Cardiac muscle cell (in vitro differentiated cells and primary cell): ENCODE results near the gene MAPRE2. TPM values are rescaled to one million over a fixed set of nuclear protein-coding genes. Genes with fewer than 3 reads are reported as not detected.

ENCODE experiments used
- DNase-seq, 2 donors: peaks; one replicate each; pipeline versions ENCODE4 v3.0.0 to v3.0.0-alpha.2; 2010 to 2017; ENCODE audit warnings: low read depth in 1 of 2, low spot score in 1 of 2
- H3K27ac ChIP-seq: fragments of 200-600 bp; sonication (generic); 2 replicates; pipeline ENCODE4 v1.5.1; 2016
- H3K27me3 ChIP-seq: fragments of 200-600 bp; sonication (generic); 2 replicates; pipeline ENCODE4 v1.6.0; 2016; ENCODE audit warnings: control low read depth
- H3K36me3 ChIP-seq: fragments of 200-600 bp; sonication (generic); 2 replicates; pipeline ENCODE4 v1.5.1; 2016; ENCODE audit warnings: control low read depth
- H3K4me1 ChIP-seq: fragments of 200-600 bp; sonication (generic); 2 replicates; pipeline ENCODE4 v1.8.1; 2017; ENCODE audit warnings: low read depth, mild to moderate bottlenecking, mixed run types
- H3K4me3 ChIP-seq: fragments of 200-600 bp; sonication (generic); 2 replicates; pipeline ENCODE4 v1.5.1; 2016; ENCODE audit warnings: mild to moderate bottlenecking
- H3K9me3 ChIP-seq: fragments of 200-600 bp; sonication (generic); 2 replicates; pipeline ENCODE4 v1.5.1; 2017; ENCODE audit warnings: low read depth, mild to moderate bottlenecking, control low read depth
- CTCF ChIP-seq: IDR thresholded peaks from 2 replicates; pipeline ENCODE4 v1.5.1; 2012; ENCODE audit warnings: low read depth, mild to moderate bottlenecking, low read length
- polyA plus RNA-seq: library from polyadenylated mRNA; unstranded; fragments of >200 nt; fragmentation: Nextera tagmentation; extraction: Ambion mirVana; gene quantifications from 2 replicates; pipeline ENCODE4 v1.2.1, GENCODE V29; 2016
- total RNA-seq: library from RNA; depleted of rRNA; stranded (reverse); fragments of >200 nt; gene quantifications from 2 replicates; pipeline ENCODE4 v1.2.3, GENCODE V29; 2016

Gene MAPRE2
- total and polyA plus RNA-seq, 2 experiments from 2014 or later: 20.3 to 31.0 TPM

- Histone ChIP-seq H3K27me3 (no peaks in the 10 kb centered on the region), H3K4me1 (peaks cover 5% of the 10 kb centered on the region), H3K4me3 (no peak overlapping the region), H3K9me3 (no peaks in the 10 kb centered on the region), H3K27ac (no peak overlapping the region), H3K36me3 (no peaks in the 10 kb centered on the region)
- TF ChIP-seq CTCF: no peak
- no peak for DNase-seq
Measured at GRCh38 chr18:35137632-35138031, 96.4 kb downstream of the MAPRE2 start.

- no peaks in the 10 kb centered on the region for H3K36me3 ChIP-seq
Measured at GRCh38 chr18:35138773-35139172, 97.6 kb downstream of the MAPRE2 start.

GRCh38 chr18:35139517-35139916 is 98.3 kb downstream of the MAPRE2 start:
- DNase-seq: no peak
- TF ChIP-seq CTCF: no peak
- H3K9me3 ChIP-seq: no peaks in the 10 kb centered on the region

More at GRCh38 chr18:35138773-35139172, 97.6 kb downstream of the MAPRE2 start:
- Histone ChIP-seq H3K9me3 (no peaks in the 10 kb centered on the region), H3K27me3 (no peaks in the 10 kb centered on the region), H3K27ac (no peak overlapping the region), H3K4me3 (no peak overlapping the region), H3K4me1 (peaks cover 5% of the 10 kb centered on the region)
- DNase-seq: peak in 1 of 2 donors; percentile 25
- no peak for TF ChIP-seq CTCF

GRCh38 chr18:35141077-35141476 is 99.9 kb downstream of the MAPRE2 start:
- Histone ChIP-seq H3K4me3 (no peak overlapping the region), H3K36me3 (no peaks in the 10 kb centered on the region), H3K4me1 (peaks cover 2% of the 10 kb centered on the region), H3K9me3 (no peaks in the 10 kb centered on the region), H3K27ac (no peak overlapping the region), H3K27me3 (no peaks in the 10 kb centered on the region)
- TF ChIP-seq CTCF: no peak
- DNase-seq: no peak

More at GRCh38 chr18:35139517-35139916, 98.3 kb downstream of the MAPRE2 start:
- Histone ChIP-seq H3K36me3 (no peaks in the 10 kb centered on the region), H3K4me1 (peaks cover 5% of the 10 kb centered on the region), H3K4me3 (no peak overlapping the region), H3K27me3 (no peaks in the 10 kb centered on the region), H3K27ac (no peak overlapping the region)

- Histone ChIP-seq H3K9me3 (no peaks in the 10 kb centered on the region), H3K27ac (no peak overlapping the region), H3K27me3 (no peaks in the 10 kb centered on the region), H3K4me1 (no peaks in the 10 kb centered on the region), H3K4me3 (no peak overlapping the region), H3K36me3 (no peaks in the 10 kb centered on the region)
- TF ChIP-seq CTCF: no peak
- no peak for DNase-seq
Measured at GRCh38 chr18:35141567-35142274, 100.5 kb downstream of the MAPRE2 start.
